IPS-20b (cell line): ENCODE data around the gene DEPP1.

Source experiments
- H3K27ac ChIP-seq: one replicate; pipeline ENCODE4 v1.5.1; 2013; ENCODE audit warnings: low read length
- H3K27me3 ChIP-seq: 2 replicates; pipeline ENCODE4 v1.6.1; 2013; ENCODE audit warnings: mild to moderate bottlenecking, low read length, inconsistent platforms; ENCODE audit not compliant: insufficient read depth
- H3K36me3 ChIP-seq: 2 replicates; pipeline ENCODE4 v1.6.1; 2013; ENCODE audit warnings: low read depth, mild to moderate bottlenecking, inconsistent platforms, low read length, moderate library complexity; ENCODE audit not compliant: insufficient read depth
- H3K4me1 ChIP-seq: 2 replicates; pipeline ENCODE4 v1.6.1; 2013; ENCODE audit warnings: mild to moderate bottlenecking, control low read depth, inconsistent platforms, low read length, moderate library complexity; ENCODE audit not compliant: insufficient read depth
- H3K4me3 ChIP-seq: 2 replicates; pipeline ENCODE4 v1.5.1; 2013; ENCODE audit warnings: mild to moderate bottlenecking, low read length, inconsistent platforms
- H3K9ac ChIP-seq: 2 replicates; pipeline ENCODE4 v1.6.1; 2013; ENCODE audit warnings: low read depth, mild to moderate bottlenecking, inconsistent platforms, low read length, moderate library complexity
- H3K9me3 ChIP-seq: 2 replicates; pipeline ENCODE4 v1.6.1; 2013; ENCODE audit warnings: mild to moderate bottlenecking, low read depth, low read length, inconsistent platforms; ENCODE audit not compliant: insufficient read depth

The DEPP1 gene

DNA sequence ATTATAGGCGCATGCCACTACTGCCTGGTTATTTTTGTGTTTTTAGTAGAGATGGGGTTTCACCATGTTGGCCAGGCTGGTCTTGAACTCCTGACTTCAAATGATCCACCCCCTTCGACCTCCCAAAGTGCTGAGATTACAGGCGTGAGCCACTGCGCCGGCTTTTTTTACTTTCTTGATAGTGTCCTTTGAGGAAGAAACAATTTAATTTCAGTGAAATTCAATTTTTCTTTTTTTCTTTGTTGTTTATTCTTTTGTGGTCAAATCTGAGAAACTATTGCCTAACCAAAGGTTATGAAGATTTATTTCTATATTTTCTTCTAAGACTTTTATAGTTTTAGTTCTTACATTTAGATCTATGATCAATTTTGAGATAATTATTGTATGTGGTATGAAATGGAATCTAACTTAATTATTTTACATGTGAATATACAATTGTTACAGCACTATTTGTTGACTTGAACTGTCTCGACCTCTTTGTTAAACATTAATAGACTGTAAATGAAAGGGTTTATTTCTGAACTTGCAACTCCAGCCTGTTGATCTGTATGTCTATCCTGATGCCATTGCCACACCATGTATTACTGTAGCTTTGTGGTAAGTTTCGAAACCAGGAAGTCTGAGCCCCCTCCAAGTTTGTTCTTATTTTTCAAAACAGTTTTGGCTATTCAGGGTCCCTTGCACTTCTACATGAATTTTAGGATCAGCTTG, 38.8 kb downstream of the DEPP1 start:
- no peaks in the 10 kb centered on the region for H3K4me1 ChIP-seq
- H3K9me3 ChIP-seq, result peaks cover 9% of the 10 kb centered on the region; the same call in 1 of the 2 replicates
- H3K27me3 ChIP-seq, result no peaks in the 10 kb centered on the region
- no peak overlapping the region for H3K9ac ChIP-seq
- H3K4me3 ChIP-seq, result no peak overlapping the region
- no peak overlapping the region for H3K27ac ChIP-seq
- no peaks in the 10 kb centered on the region for H3K36me3 ChIP-seq

DNA sequence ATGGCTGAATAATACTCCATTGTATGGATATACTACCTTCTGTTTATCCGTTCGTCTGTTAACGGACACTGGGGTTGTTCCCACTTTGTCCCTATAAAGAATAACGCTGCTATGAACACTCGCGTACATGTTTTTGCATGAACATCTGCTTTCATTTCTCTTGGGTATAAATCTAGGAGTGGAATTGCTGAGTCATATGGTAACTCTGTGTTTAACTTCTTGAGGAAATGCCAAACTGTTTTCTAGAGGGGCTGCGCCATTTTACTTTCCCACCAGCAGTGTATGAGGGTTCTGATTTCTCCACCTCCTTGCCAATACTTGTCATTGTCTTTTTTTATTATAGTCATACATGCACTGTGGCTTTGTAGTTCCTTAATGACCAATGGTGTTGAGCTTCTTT, 39.7 kb downstream of the DEPP1 start:
- Histone ChIP-seq H3K27ac (no peak overlapping the region), H3K4me3 (no peak overlapping the region), H3K27me3 (no peaks in the 10 kb centered on the region; the same call in 1 of the 2 replicates), H3K9ac (no peak overlapping the region), H3K36me3 (no peaks in the 10 kb centered on the region), H3K4me1 (no peaks in the 10 kb centered on the region), H3K9me3 (peaks cover under 1% of the 10 kb centered on the region; the same call in 1 of the 2 replicates)

DNA sequence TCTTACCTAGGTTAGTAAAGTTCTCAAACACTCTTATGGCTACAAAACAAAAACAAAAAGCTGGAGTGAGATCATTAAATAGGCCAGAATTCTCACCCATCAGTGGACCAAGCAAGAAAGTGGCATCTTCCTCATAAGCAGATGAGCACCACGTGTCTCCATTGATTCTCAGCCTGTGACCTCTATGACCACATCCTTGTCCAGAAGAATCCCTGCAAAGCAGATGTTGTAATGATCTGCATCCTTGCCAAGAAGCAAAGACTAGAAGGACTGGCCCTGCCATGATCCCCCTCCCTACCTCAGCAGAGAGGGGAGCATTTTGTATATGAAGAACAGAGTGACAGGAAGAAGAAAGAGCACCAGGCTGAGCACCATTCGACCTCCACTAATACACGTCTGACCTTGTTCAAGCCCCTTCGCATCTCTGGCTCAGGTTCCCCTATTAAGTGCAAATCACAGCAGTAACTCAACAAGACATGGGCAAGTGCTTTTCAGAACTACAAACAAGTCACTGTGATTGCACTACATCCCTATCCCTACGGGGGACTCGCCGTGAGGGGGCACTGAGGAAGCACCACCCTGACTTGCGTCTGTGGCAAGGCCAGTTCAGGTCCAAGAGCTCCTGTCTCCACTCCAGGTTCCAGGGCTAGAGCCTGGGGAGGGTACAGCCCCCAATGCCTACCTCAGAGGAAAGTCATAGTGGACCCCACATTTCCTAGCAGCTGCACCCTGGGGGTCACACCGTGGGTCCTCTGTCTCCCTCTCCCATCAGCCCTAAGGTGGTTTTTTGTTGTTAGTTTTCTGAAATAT, 41.2 kb downstream of the DEPP1 start:
- Histone ChIP-seq H3K4me3 (no peak overlapping the region), H3K9ac (no peak overlapping the region), H3K27ac (no peak overlapping the region), H3K9me3 (no peaks in the 10 kb centered on the region), H3K4me1 (no peaks in the 10 kb centered on the region), H3K36me3 (no peaks in the 10 kb centered on the region), H3K27me3 (no peaks in the 10 kb centered on the region; the same call in 1 of the 2 replicates)

DNA sequence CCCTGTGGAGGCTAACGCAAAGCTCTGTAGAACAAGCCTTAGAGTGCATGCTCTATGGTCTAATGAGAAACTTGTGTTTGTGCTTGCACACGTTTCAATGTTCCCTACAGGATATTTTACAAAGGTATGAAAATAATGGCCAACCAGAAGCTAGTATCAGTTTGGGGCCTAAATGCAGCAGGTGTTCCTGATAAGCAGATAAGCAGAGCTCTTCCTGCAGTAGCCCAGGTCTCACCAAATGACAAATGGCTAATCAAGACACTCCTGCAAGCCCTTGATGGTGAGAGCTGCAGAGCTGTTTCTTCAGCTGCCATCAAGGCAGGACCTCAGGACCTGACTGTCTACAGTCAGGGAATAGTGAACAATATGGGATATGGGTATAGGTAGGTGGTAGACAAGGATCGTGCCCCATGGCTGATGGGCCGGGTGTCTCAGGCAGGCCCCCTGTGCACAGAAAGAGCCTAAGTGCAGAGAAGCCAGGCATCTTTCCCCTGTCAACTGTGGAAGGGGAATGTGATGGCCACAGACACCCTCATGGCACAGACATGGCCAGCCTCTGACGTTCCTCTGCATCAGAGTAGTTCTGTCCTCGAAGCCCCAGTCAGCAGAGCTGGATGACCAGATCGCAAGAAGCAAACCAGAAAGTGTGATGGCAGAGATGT, 42.2 kb downstream of the DEPP1 start:
- H3K27ac ChIP-seq, result no peak overlapping the region
- no peaks in the 10 kb centered on the region for H3K4me1 ChIP-seq
- no peak overlapping the region for H3K4me3 ChIP-seq
- no peak overlapping the region for H3K9ac ChIP-seq
- H3K36me3 ChIP-seq, result no peaks in the 10 kb centered on the region
- no peaks in the 10 kb centered on the region for H3K9me3 ChIP-seq
- H3K27me3 ChIP-seq, result no peaks in the 10 kb centered on the region; the same call in 1 of the 2 replicates

DNA sequence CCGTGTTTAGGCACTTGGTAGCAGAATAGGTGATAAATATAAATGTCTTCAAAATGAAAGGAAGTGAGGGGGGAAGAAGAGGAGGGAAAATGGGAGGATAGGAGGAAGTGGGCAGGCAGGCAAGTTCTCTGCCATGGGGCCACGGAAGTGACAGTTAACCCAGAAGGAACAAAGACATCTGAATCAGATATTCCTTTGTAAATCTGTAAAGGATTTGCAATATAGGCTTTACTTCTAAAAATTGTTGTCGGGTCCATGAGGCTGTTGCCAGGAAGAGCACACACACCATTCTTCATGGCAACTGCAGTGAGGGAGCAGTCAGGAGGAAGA, 42.7 kb downstream of the DEPP1 start:
- no peaks in the 10 kb centered on the region; the same call in 1 of the 2 replicates for H3K27me3 ChIP-seq
- H3K4me3 ChIP-seq, result no peak overlapping the region
- no peak overlapping the region for H3K27ac ChIP-seq
- no peak overlapping the region for H3K9ac ChIP-seq
- H3K36me3 ChIP-seq, result no peaks in the 10 kb centered on the region
- H3K4me1 ChIP-seq, result no peaks in the 10 kb centered on the region
- no peaks in the 10 kb centered on the region for H3K9me3 ChIP-seq

DNA sequence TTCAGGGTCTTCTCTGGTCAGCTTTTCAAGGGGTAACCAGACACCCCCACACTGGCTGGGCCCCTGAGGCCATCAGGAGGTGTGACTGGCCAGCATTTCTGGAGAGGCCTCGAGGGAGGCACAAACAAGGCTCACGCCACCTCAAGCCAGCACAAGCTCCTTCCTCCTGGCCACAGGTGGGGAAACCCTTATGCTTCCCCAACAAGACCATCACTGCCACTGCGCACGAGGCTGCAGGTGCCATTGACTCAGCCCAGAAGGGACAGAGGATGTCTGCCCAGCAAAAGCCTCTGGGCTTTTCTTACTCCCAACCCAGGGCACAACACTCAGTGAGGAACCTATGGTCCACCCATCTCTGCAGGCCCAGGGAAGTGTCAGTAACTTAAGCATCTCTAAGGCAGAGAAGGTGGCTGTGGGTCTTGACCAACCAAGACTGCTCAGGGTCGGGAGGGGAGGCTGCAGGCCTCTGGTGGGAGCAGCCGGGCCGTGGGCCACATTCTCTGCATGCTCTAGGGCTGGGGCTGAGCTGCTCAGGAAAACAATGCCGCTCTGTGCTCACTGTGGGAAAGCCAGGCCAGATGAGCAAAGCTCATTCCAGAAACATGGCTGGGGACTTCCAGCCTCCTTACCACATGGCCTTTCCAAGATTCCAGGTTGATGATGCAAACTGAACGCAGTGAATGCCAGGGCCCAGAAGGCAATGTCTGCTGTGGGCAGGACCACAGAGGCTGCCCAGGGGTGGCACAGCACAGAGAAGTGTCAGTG, 43.2 kb downstream of the DEPP1 start:
- H3K27ac ChIP-seq, result no peak overlapping the region
- no peaks in the 10 kb centered on the region for H3K36me3 ChIP-seq
- no peaks in the 10 kb centered on the region for H3K4me1 ChIP-seq
- H3K4me3 ChIP-seq, result no peak overlapping the region
- H3K9ac ChIP-seq, result no peak overlapping the region
- no peaks in the 10 kb centered on the region; the same call in 1 of the 2 replicates for H3K27me3 ChIP-seq
- H3K9me3 ChIP-seq, result no peaks in the 10 kb centered on the region

DNA sequence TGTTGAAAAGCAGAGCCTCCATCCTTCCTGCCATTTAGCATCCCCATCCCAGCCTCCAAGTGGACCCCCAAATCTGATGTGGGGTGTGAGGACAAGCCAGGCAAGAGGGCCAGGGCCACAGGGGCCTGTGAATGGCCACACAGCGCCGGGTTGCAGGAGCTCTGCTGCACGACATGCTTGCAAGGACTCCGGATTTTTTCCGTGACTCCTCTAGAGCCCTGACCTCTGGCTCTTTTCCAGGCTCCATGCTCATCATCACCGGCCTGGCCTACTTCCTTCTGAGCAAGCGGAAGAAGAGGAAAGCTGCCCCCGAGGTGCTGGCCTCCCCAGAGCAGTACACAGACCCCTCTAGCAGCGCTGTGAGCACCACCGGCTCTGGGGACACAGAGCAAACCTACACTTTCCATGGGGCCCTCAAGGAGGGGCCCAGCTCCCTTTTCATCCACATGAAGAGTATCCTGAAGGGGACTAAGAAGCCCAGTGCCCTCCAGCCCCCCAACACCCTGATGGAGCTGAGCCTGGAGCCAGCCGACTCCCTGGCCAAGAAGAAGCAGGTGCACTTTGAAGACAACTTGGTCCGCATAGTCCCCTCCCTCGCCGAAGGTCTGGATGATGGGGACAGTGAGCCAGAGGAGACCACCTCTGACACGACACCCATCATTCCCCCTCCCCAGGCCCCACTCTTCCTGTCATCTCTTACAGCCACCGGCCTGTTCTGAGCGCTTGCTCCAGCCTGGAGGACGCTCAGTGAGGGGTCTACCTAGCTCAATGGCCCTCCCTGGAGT, 44.0 kb downstream of the DEPP1 start:
- H3K4me3 ChIP-seq, result no peak overlapping the region
- no peaks in the 10 kb centered on the region; the same call in 1 of the 2 replicates for H3K27me3 ChIP-seq
- H3K9me3 ChIP-seq, result no peaks in the 10 kb centered on the region
- no peaks in the 10 kb centered on the region for H3K36me3 ChIP-seq
- no peak overlapping the region for H3K27ac ChIP-seq
- no peak overlapping the region for H3K9ac ChIP-seq
- H3K4me1 ChIP-seq, result no peaks in the 10 kb centered on the region

DNA sequence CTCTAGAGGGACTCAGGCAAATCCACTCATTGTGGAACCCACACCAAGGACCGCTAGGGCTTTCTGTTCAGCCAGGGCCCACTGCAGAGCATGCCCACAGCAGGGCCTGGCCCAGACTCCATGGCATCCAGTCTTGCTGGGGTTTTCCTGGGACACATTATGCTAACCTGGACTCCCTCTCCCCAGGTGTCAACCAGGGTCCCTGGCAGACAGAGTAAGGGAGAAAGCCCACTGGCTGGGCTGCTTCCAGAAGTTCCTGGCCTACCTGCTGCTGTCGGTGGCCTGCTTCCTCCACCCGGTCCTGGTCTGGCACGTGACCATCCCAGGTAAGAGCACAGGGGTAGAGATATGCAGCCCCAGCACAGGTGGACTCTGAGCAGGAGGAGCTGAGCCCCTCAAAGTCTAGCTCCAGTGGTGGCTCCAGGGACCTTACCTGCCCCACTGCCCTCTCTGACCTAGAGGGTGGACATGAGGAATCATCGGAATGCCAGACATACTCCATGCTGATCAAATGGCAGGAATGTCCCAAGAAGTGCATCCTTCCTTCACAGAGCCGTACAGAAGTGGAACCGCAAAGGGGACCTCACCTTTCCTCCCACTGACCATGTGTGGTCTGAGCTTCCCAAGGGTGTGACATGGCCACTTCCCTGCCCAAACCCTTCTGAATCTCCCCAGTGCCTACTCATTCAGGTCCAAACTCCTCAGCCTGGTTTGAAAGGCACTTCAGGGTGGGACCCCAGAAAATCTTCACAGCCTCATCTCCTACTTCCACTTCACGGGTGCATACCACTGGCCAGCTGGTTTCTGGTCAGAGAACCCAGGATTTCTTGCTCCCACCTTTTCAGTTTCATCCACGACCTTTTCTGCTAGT, 44.9 kb downstream of the DEPP1 start:
- H3K27me3 ChIP-seq, result no peaks in the 10 kb centered on the region; the same call in 1 of the 2 replicates
- no peaks in the 10 kb centered on the region for H3K4me1 ChIP-seq
- H3K9ac ChIP-seq, result no peak overlapping the region
- H3K4me3 ChIP-seq, result no peak overlapping the region
- H3K27ac ChIP-seq, result no peak overlapping the region
- no peaks in the 10 kb centered on the region for H3K36me3 ChIP-seq
- H3K9me3 ChIP-seq, result no peaks in the 10 kb centered on the region

DNA sequence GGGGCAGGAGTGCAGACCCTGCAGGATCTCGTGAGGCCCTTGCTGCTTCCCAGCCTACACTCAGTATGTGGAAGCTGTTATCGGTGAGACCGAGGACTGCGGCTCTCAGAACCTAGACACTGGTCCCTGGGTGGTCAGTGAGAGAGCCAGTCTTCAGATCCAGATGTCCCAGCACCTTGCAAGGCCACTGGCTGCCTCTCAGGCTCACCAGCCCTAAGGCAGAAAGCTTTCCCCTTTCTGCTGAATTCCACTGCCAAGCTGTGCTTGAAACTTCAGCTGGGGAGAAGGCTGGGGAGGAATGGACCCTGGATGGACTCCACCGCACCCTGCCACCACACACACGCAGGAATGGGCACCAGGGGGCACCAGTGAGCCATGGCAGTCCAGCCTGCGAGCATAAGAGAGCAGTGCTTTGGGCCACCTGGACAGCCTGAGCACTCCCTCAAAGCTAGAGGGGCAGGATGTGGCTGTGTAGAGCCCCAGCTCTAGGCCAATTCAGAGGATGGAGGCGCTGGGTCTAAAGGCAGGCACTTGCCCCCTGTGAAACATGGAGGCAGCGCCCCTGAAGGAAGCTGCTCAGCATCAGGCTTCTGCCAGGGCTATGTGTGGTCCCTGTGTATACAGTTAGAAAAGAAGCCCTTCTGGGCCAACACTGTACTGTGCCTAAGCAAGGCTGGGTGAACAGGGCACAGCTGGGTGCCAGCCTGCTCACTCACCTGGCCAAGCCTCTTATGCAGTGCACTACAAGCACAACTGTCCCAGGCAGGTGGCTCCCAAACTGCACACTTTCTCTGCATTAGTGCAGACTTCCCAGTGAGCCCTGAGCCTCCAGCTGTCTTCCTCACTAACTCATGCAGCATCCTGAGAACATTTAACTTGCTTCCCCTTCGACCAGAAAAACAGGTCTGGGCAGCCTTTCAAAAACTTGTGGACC, 45.8 kb downstream of the DEPP1 start:
- no peaks in the 10 kb centered on the region for H3K4me1 ChIP-seq
- H3K27ac ChIP-seq, result no peak overlapping the region
- no peak overlapping the region for H3K9ac ChIP-seq
- H3K4me3 ChIP-seq, result no peak overlapping the region
- no peaks in the 10 kb centered on the region; the same call in 1 of the 2 replicates for H3K27me3 ChIP-seq
- no peaks in the 10 kb centered on the region for H3K9me3 ChIP-seq
- H3K36me3 ChIP-seq, result no peaks in the 10 kb centered on the region
